Ovary (tissue), 3 donors: Measurements from ENCODE around the gene PSMD11.

Experiments
- EP300 ChIP-seq: sonication (generic); formaldehyde crosslinking; IDR thresholded peaks from one replicate; pipeline ENCODE4 v1.6.1; 2017; ENCODE audit warnings: antibody characterized with exemption
- POLR2A ChIP-seq: fragments of 450-650 bp; IDR thresholded peaks from one replicate; pipeline ENCODE4 v1.6.1; 2017; ENCODE audit warnings: antibody characterized with exemption, mild to moderate bottlenecking, moderate library complexity
- TF ChIP-seq, protein P1 (sequence below), 3 donors: fragments of 450-650 bp in 2 of 3; fragments of 200-600 bp in 1 of 3; IDR thresholded peaks; one replicate each; pipeline versions ENCODE4 v1.5.1 to v1.8.0; 2016 to 2022; ENCODE audit warnings: antibody characterized with exemption in 3 of 3, mild to moderate bottlenecking in 1 of 3
- donor health status: DM: no; HTN: no; CAD: no.

- no peak for TF ChIP-seq POLR2A
- TF ChIP-seq, protein P1, sequence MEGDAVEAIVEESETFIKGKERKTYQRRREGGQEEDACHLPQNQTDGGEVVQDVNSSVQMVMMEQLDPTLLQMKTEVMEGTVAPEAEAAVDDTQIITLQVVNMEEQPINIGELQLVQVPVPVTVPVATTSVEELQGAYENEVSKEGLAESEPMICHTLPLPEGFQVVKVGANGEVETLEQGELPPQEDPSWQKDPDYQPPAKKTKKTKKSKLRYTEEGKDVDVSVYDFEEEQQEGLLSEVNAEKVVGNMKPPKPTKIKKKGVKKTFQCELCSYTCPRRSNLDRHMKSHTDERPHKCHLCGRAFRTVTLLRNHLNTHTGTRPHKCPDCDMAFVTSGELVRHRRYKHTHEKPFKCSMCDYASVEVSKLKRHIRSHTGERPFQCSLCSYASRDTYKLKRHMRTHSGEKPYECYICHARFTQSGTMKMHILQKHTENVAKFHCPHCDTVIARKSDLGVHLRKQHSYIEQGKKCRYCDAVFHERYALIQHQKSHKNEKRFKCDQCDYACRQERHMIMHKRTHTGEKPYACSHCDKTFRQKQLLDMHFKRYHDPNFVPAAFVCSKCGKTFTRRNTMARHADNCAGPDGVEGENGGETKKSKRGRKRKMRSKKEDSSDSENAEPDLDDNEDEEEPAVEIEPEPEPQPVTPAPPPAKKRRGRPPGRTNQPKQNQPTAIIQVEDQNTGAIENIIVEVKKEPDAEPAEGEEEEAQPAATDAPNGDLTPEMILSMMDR (IDR thresholded peaks at IDR 0.05), result no peak
- no peak for TF ChIP-seq EP300
Observed at GRCh38 chr17:32458371-32458770, 14.1 kb downstream of the PSMD11 start.
